GM12864 (cell line): ENCODE data around the gene SRCIN1.

ENCODE experiments used
- DNase-seq: peaks from one replicate; pipeline ENCODE4 v3.0.0-alpha.2; 2011; ENCODE audit warnings: low read depth
- H3K4me3 ChIP-seq: 2 replicates; pipeline ENCODE4 v1.5.1; 2011; ENCODE audit warnings: mild to moderate bottlenecking, low read depth, low read length, control low read depth
- CTCF ChIP-seq: IDR thresholded peaks from 2 replicates; pipeline ENCODE4 v1.5.1; 2011; ENCODE audit warnings: low read depth, mild to moderate bottlenecking, moderate library complexity, low read length, control low read depth, inconsistent platforms; ENCODE audit errors: missing control alignments

Gene SRCIN1

GRCh38 chr17:38550661-38551060 lies 55.1 kb downstream of the SRCIN1 start:
- H3K4me3 ChIP-seq: no peak overlapping the region
- TF ChIP-seq CTCF: no peak
- no peak for DNase-seq

- DNase-seq: no peak
- no peak for TF ChIP-seq CTCF
- no peak overlapping the region for H3K4me3 ChIP-seq
These were observed 56.5 kb downstream of the SRCIN1 start for GRCh38 chr17:38549285-38549684.

- no peak for DNase-seq
- H3K4me3 ChIP-seq: no peak overlapping the region
- no peak for TF ChIP-seq CTCF
These were observed 58.3 kb downstream of the SRCIN1 start for GRCh38 chr17:38547444-38547843.

GRCh38 chr17:38546396-38546795 lies 59.4 kb downstream of the SRCIN1 start:
- no peak overlapping the region for H3K4me3 ChIP-seq
- no peak for DNase-seq
- no peak for TF ChIP-seq CTCF

- TF ChIP-seq CTCF: no peak
- H3K4me3 ChIP-seq: no peak overlapping the region
- DNase-seq: no peak
These were observed 60.1 kb downstream of the SRCIN1 start for GRCh38 chr17:38545531-38546225.

GRCh38 chr17:38544839-38545209 lies 60.9 kb downstream of the SRCIN1 start:
- TF ChIP-seq CTCF: no peak

GRCh38 chr17:38544175-38544838 lies 61.4 kb downstream of the SRCIN1 start:
- no peak overlapping the region for H3K4me3 ChIP-seq
- no peak for TF ChIP-seq CTCF
- DNase-seq: no peak

More at GRCh38 chr17:38544839-38545209, 60.9 kb downstream of the SRCIN1 start:
- no peak overlapping the region for H3K4me3 ChIP-seq
- DNase-seq: no peak
